Renal pelvis (tissue), 3 donors: Measurements from ENCODE around the gene DRAM1. TPM values are rescaled to one million over a fixed set of nuclear protein-coding genes. Genes with fewer than 3 reads are reported as not detected.

ENCODE experiments used
- polyA plus RNA-seq, 3 donors: library from polyadenylated mRNA; unstranded; fragments of 120-200 nt; gene quantifications; one replicate each; pipeline ENCODE4 v1.2.1, GENCODE V29; 2013; ENCODE audit not compliant: insufficient read length in 3 of 3

DRAM1 gene
- polyA plus RNA-seq, 3 donors = 15.5 to 22.0 (median 20.9) TPM

Other genes with a start within 250 kb of the DRAM1 start
- 10 to 100 TPM; 33.1 to 43.0 (median 42.8) TPM for gene CHPT1, start 179.9 kb upstream of the DRAM1 start, polyA plus RNA-seq
- 1 to 10 TPM in 1 of 3 donors, under 1 TPM in 2; 0.85 to 1.5 (median 0.97) TPM for gene SYCP3, start 138.1 kb upstream of the DRAM1 start, polyA plus RNA-seq
- gene GNPTAB, start 46.6 kb upstream of the DRAM1 start, polyA plus RNA-seq = 10 to 100 TPM; 28.2 to 43.6 (median 36.4) TPM
- gene WASHC3, start 184.4 kb downstream of the DRAM1 start, polyA plus RNA-seq = 10 to 100 TPM; 48.7 to 55.8 (median 49.5) TPM
- gene NUP37, start 242.5 kb downstream of the DRAM1 start, polyA plus RNA-seq = 10 to 100 TPM; 29.8 to 35.3 (median 32.5) TPM
- gene PARPBP, start 242.6 kb downstream of the DRAM1 start, polyA plus RNA-seq = 10 to 100 TPM; 13.2 to 14.2 (median 13.6) TPM